Osteoblast (primary cell): Measurements from ENCODE around the gene ABHD4. TPM values are rescaled to one million over a fixed set of nuclear protein-coding genes. Genes with fewer than 3 reads are reported as not detected.

Experiments used
- DNase-seq: peaks from one replicate; pipeline ENCODE4 v3.0.0; 2011; ENCODE audit warnings: low spot score, mixed read lengths; ENCODE audit not compliant: insufficient read length; ENCODE audit errors: missing footprints
- H2AFZ ChIP-seq: 2 replicates; pipeline ENCODE4 v1.6.0; 2011; ENCODE audit warnings: mild to moderate bottlenecking, low read length
- H3K27ac ChIP-seq: 2 replicates; pipeline ENCODE4 v1.5.1; 2011; ENCODE audit warnings: mild to moderate bottlenecking, low read depth, low read length, moderate library complexity
- H3K27me3 ChIP-seq: 2 replicates; pipeline ENCODE4 v1.6.0; 2012; ENCODE audit warnings: mild to moderate bottlenecking, control low read depth, inconsistent platforms, low read length, moderate library complexity; ENCODE audit not compliant: insufficient read depth
- H3K36me3 ChIP-seq: 2 replicates; pipeline ENCODE4 v1.5.1; 2011; ENCODE audit warnings: mild to moderate bottlenecking, low read length, control low read depth, moderate library complexity; ENCODE audit not compliant: insufficient read depth
- H3K4me1 ChIP-seq: 2 replicates; pipeline ENCODE4 v1.5.1; 2011; ENCODE audit warnings: mild to moderate bottlenecking, low read length, control low read depth, moderate library complexity; ENCODE audit not compliant: insufficient read depth
- H3K4me2 ChIP-seq: 2 replicates; pipeline ENCODE4 v1.6.0; 2011; ENCODE audit warnings: mild to moderate bottlenecking, low read length; ENCODE audit not compliant: insufficient read depth
- H3K4me3 ChIP-seq: fragments of 200-600 bp; sonication (generic); 3 replicates; pipeline ENCODE4 v1.5.1; 2012; ENCODE audit warnings: mild to moderate bottlenecking, low read length, inconsistent platforms; ENCODE audit not compliant: insufficient read depth
- H3K79me2 ChIP-seq: 2 replicates; pipeline ENCODE4 v1.6.0; 2012; ENCODE audit warnings: mild to moderate bottlenecking, low read length, control low read depth, inconsistent platforms; ENCODE audit not compliant: insufficient read depth
- H3K9me3 ChIP-seq: 2 replicates; pipeline ENCODE4 v1.5.1; 2011; ENCODE audit warnings: low read depth, low read length, control low read depth
- H4K20me1 ChIP-seq: 2 replicates; pipeline ENCODE4 v1.6.0; 2012; ENCODE audit warnings: mild to moderate bottlenecking, low read length, control low read depth; ENCODE audit not compliant: insufficient read depth
- total RNA-seq: library from RNA; depleted of rRNA; stranded (reverse); fragments of >200 nt; gene quantifications from 2 replicates; pipeline ENCODE4 v1.2.3, GENCODE V29; 2012
- TF ChIP-seq, protein P1 (sequence below): IDR thresholded peaks from 2 replicates; pipeline ENCODE4 v1.5.1; 2011; ENCODE audit warnings: mild to moderate bottlenecking, low read depth, low read length, moderate library complexity; ENCODE audit errors: extremely low read depth

Gene ABHD4
- total RNA-seq, 1 donor, result 52.1 TPM

DNA sequence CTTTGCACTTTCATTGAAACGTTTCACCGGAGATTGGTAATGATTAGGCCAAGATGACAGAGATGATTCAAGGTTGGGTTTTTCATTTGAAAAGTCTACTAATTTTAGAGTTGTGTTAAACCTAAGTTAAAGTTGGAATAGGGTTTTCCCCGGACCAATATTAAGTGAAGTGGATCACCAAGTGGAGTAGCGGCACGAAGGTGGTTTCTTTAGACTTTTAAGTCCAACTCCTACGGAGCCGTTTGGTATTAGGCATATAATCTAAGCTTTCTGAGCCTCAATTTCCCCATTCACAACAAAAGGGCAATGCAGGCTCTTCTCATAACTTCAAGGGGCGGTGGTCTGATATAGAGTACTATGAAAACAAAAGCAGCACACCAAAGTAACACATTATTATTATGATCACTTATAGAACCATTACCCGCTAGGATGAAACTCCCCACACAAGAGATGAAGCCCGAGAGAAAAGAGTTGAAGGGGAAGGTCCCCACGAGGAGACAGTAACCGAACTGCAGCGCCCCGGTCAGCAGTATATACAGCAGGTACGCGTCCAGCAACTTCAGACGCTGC is 9.5 kb upstream of the ABHD4 start:
- TF ChIP-seq, protein P1, sequence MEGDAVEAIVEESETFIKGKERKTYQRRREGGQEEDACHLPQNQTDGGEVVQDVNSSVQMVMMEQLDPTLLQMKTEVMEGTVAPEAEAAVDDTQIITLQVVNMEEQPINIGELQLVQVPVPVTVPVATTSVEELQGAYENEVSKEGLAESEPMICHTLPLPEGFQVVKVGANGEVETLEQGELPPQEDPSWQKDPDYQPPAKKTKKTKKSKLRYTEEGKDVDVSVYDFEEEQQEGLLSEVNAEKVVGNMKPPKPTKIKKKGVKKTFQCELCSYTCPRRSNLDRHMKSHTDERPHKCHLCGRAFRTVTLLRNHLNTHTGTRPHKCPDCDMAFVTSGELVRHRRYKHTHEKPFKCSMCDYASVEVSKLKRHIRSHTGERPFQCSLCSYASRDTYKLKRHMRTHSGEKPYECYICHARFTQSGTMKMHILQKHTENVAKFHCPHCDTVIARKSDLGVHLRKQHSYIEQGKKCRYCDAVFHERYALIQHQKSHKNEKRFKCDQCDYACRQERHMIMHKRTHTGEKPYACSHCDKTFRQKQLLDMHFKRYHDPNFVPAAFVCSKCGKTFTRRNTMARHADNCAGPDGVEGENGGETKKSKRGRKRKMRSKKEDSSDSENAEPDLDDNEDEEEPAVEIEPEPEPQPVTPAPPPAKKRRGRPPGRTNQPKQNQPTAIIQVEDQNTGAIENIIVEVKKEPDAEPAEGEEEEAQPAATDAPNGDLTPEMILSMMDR, result no peak
- H3K27ac ChIP-seq, result peak overlapping the region; percentile 99
- H3K79me2 ChIP-seq, result peaks cover 54% of the 10 kb centered on the region
- no peak for DNase-seq
- H3K4me3 ChIP-seq, result peak overlapping the region; percentile 85
- peak overlapping the region; percentile 84 for H2AFZ ChIP-seq
- H4K20me1 ChIP-seq, result peaks cover 13% of the 10 kb centered on the region
- no peaks in the 10 kb centered on the region for H3K9me3 ChIP-seq
- peaks cover 21% of the 10 kb centered on the region for H3K4me1 ChIP-seq
- peak overlapping the region; percentile 92 for H3K4me2 ChIP-seq
- H3K36me3 ChIP-seq, result peaks cover 9% of the 10 kb centered on the region
- H3K27me3 ChIP-seq, result peaks cover 17% of the 10 kb centered on the region

DNA sequence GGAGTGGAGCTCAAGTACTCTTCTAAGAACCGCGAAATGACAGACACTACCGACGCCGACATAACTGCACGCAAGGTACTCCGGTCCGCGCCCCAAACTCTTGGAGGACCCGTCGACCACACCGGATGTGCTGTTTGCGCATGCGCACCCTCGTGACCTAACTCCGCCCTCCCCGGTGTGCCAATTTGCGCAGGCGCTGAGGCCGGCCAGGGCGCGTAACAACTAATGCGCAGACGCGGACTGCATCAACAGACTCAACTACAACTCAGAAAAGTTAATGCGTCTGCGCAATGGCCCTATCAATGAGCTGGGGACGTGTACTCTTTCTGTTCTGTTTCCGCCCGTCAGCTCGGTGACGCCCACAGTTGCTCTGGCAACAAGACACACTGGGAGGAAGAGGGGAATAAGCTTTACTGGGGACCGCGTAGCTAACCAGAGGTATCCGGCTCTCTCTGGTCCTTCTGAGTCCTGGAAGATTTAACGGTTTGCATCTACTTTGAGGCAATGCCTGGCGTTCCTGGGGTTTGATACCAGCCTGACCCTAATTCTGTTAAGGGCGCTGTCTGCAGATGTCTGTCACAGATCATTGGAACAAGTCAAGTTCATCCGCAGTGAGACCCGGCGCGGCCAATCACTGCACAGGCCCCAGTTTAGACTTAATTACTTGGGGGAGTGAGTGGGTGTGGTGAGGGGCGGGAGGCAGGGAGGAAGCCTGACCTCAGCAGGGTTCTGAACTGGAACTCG is 8.8 kb upstream of the ABHD4 start, which contains the start of gene DAD1:
TSS of gene DAD1 (minus strand) at position 129 of the 744 bp plus-strand sequence. CDS start at position 62, 67 bp downstream.
- Histone ChIP-seq H3K9me3 (no peaks in the 10 kb centered on the region), H3K27ac (peak within 1 kb of the TSS; percentile 99), H3K36me3 (peaks cover 9% of the 10 kb centered on the region), H3K27me3 (peaks cover 23% of the 10 kb centered on the region), H3K4me2 (peak within 1 kb of the TSS; percentile 97), H2AFZ (peak within 1 kb of the TSS; percentile 96), H3K4me1 (peaks cover 21% of the 10 kb centered on the region), H3K79me2 (peaks cover 48% of the 10 kb centered on the region), H3K4me3 (peak within 1 kb of the TSS; percentile 85), H4K20me1 (peaks cover 6% of the 10 kb centered on the region)
- DNase-seq, result peak; percentile 98
- TF ChIP-seq, protein P1, result no peak

GRCh38 chr14:22593189-22593588 is 4.9 kb upstream of the ABHD4 start:
- DNase-seq, result no peak
- H3K36me3 ChIP-seq, result no peaks in the 10 kb centered on the region

More at GRCh38 chr14:22593189-22593588, 4.9 kb upstream of the ABHD4 start:
- Histone ChIP-seq H3K27me3 (peaks cover 37% of the 10 kb centered on the region), H2AFZ (no peak overlapping the region), H3K79me2 (peaks cover 9% of the 10 kb centered on the region), H3K4me2 (no peak overlapping the region), H4K20me1 (no peaks in the 10 kb centered on the region), H3K9me3 (no peaks in the 10 kb centered on the region), H3K27ac (no peak overlapping the region), H3K4me3 (no peak overlapping the region), H3K4me1 (peaks cover 10% of the 10 kb centered on the region)
- TF ChIP-seq, protein P1, result no peak
